GM21737 (cell line): ENCODE measurements around the gene CATSPERZ.
"Not testable (repeated sequence)": the region's sequence is repeated elsewhere in the genome, so short reads cannot be mapped to it uniquely, and the experiment has no call there.

Source experiments
- ATAC-seq: cut with Tn5 transposase; IDR thresholded peaks from one replicate; pipeline ENCODE4 v1.9.1; 2021; ENCODE audit warnings: mild to moderate bottlenecking, moderate library complexity; ENCODE audit not compliant: unreplicated experiment

Gene CATSPERZ

GRCh38 chr11:64316672-64317324 is 16.6 kb downstream of the CATSPERZ start:
- ATAC-seq: no peak

GRCh38 chr11:64317325-64317960 is 17.3 kb downstream of the CATSPERZ start, which contains the start of gene TRMT112:
TSS of gene TRMT112 (minus strand) at chr11:64317559. CDS start at chr11:64317526, 33 bp downstream.
- ATAC-seq: peak; percentile 46

GRCh38 chr11:64317961-64318765 is 18.0 kb downstream of the CATSPERZ start, which contains the start of gene PRDX5:
TSS of gene PRDX5 (plus strand) at chr11:64318121. CDS start at chr11:64318216, 95 bp downstream.
- ATAC-seq: peak; percentile 63

GRCh38 chr11:64318766-64319761 is 18.9 kb downstream of the CATSPERZ start:
- no peak for ATAC-seq

- no peak for ATAC-seq
These were observed 20.4 kb downstream of the CATSPERZ start for GRCh38 chr11:64320556-64320955.

GRCh38 chr11:64321026-64321425 is 20.9 kb downstream of the CATSPERZ start:
- no peak for ATAC-seq

GRCh38 chr11:64321533-64321932 is 21.4 kb downstream of the CATSPERZ start:
- ATAC-seq: no peak

- ATAC-seq: no peak
These were observed 22.7 kb downstream of the CATSPERZ start for GRCh38 chr11:64322925-64323260.

- no peak for ATAC-seq
These were observed 23.2 kb downstream of the CATSPERZ start for GRCh38 chr11:64323373-64323772.

GRCh38 chr11:64323984-64324383 is 23.8 kb downstream of the CATSPERZ start:
- ATAC-seq: not testable (repeated sequence)

- ATAC-seq: no peak
These were observed 24.7 kb downstream of the CATSPERZ start for GRCh38 chr11:64324692-64325469.

GRCh38 chr11:64327375-64327774 is 27.2 kb downstream of the CATSPERZ start:
- no peak for ATAC-seq

GRCh38 chr11:64327993-64328392 is 27.8 kb downstream of the CATSPERZ start:
- no peak for ATAC-seq

- ATAC-seq: no peak
These were observed 30.7 kb downstream of the CATSPERZ start for GRCh38 chr11:64330888-64331287.

GRCh38 chr11:64331569-64332371 is 31.6 kb downstream of the CATSPERZ start:
- peak; percentile 40 for ATAC-seq

GRCh38 chr11:64333556-64333955 is 33.4 kb downstream of the CATSPERZ start:
- no peak for ATAC-seq

- peak; percentile 73 for ATAC-seq
These were observed 34.9 kb downstream of the CATSPERZ start for GRCh38 chr11:64334764-64335735.
